Testis (tissue), 3 donors: ENCODE measurements around the gene CPM. TPM values are rescaled to one million over a fixed set of nuclear protein-coding genes. Genes with fewer than 3 reads are reported as not detected.
"Not testable (repeated sequence)": the region's sequence is repeated elsewhere in the genome, so short reads cannot be mapped to it uniquely, and the experiment has no call there.

Experiments used
- DNase-seq: peaks from one replicate; pipeline ENCODE4 v3.0.0-alpha.2; 2019
- H3K27ac ChIP-seq, 2 donors: fragments of 200-600 bp; sonication (generic); one replicate each; pipeline ENCODE4 v1.5.1; 2019
- H3K27me3 ChIP-seq: fragments of 200-600 bp; sonication (generic); one replicate; pipeline ENCODE4 v1.5.1; 2019
- H3K36me3 ChIP-seq: fragments of 200-600 bp; sonication (generic); one replicate; pipeline ENCODE4 v1.5.1; 2017; ENCODE audit warnings: low read depth; ENCODE audit errors: missing control alignments
- H3K4me1 ChIP-seq: fragments of 200-600 bp; sonication (generic); one replicate; pipeline ENCODE4 v1.5.1; 2019
- H3K4me3 ChIP-seq, 2 donors: fragments of 200-600 bp; sonication (generic); one replicate each; pipeline ENCODE4 v1.5.1; 2017 to 2019
- H3K9me3 ChIP-seq: fragments of 200-600 bp; sonication (generic); one replicate; pipeline ENCODE4 v1.5.1; 2017
- CTCF ChIP-seq, 3 experiments: fragments of 450-650 bp in 2 of 3; fragments of 200-600 bp in 1 of 3; sonication (generic) in 1 of 3; IDR thresholded peaks; one replicate each; pipeline ENCODE4 v1.5.1; 2016 to 2019; ENCODE audit warnings: antibody characterized with exemption in 3 of 3, mild to moderate bottlenecking in 2 of 3, moderate library complexity in 1 of 3
- POLR2A ChIP-seq: fragments of 450-650 bp; IDR thresholded peaks from one replicate; pipeline ENCODE4 v1.6.1; 2017; ENCODE audit warnings: antibody characterized with exemption, mild to moderate bottlenecking, moderate library complexity
- WGBS, 2 donors: methylation state at CpG; one replicate each; pipeline ENCODE4 v1.1.5; 2018; 5-methylcytosine and 5-hydroxymethylcytosine counted together
- intact Hi-C: fragments of 100-400 bp; cut with DNase I; formaldehyde crosslinking; loops from one replicate; pipeline ENCODE4 v1.15.1; 2023; ENCODE audit warnings: low total_unique reads
- polyA plus RNA-seq: library from polyadenylated mRNA; stranded (reverse); fragments of 350-450 nt; fragmentation: Illumina TruSeq; extraction: RNeasy Lipid Tissue Mini Kit (QIAGEN cat#74804); gene quantifications from one replicate; pipeline ENCODE4 v1.2.3, GENCODE V29; 2014; ENCODE audit warnings: low read depth, low replicate concordance; ENCODE audit not compliant: insufficient read depth
- total RNA-seq, 2 donors: library from RNA; depleted of rRNA; stranded (reverse); fragments of >200 nt; gene quantifications; one replicate each; pipeline ENCODE4 v1.2.3, GENCODE V29; 2016

The CPM gene
- total and polyA plus RNA-seq, 3 donors from 2014 or later = 9.3 to 38.0 (median 22.5) TPM

GRCh38 chr12:68842123-68842522 is 90.8 kb downstream of the CPM start:
- H3K27ac ChIP-seq = no peak overlapping the region
- intact Hi-C loops = no loop called here

GRCh38 chr12:68841717-68842116 is 91.3 kb downstream of the CPM start:
- Histone ChIP-seq H3K4me3 (no peak overlapping the region), H3K36me3 (no peaks in the 10 kb centered on the region), H3K27ac (no peak overlapping the region), H3K4me1 (no peaks in the 10 kb centered on the region), H3K27me3 (no peaks in the 10 kb centered on the region), H3K9me3 (no peaks in the 10 kb centered on the region)
- TF ChIP-seq CTCF (IDR thresholded peaks at IDR 0.05) = no peak
- no peak for TF ChIP-seq POLR2A
- intact Hi-C loops = no loop called here
- 93 to 95% methylated on average over 2 of the region's 2 CpGs for WGBS, 2 donors
- no peak for DNase-seq

More at GRCh38 chr12:68842123-68842522, 90.8 kb downstream of the CPM start:
- no peak for DNase-seq
- TF ChIP-seq CTCF (IDR thresholded peaks at IDR 0.05) (no peak), POLR2A (no peak)
- no peaks in the 10 kb centered on the region for H3K27me3 ChIP-seq
- no peaks in the 10 kb centered on the region for H3K9me3 ChIP-seq
- H3K36me3 ChIP-seq = no peaks in the 10 kb centered on the region
- 86 to 98% methylated on average over 3 of the region's 3 CpGs for WGBS, 2 donors
- H3K4me3 ChIP-seq = no peak overlapping the region
- no peaks in the 10 kb centered on the region for H3K4me1 ChIP-seq

- DNase-seq, H3K4me3 ChIP-seq, H3K9me3 ChIP-seq, intact Hi-C loops, H3K4me1 ChIP-seq, H3K36me3 ChIP-seq, H3K27me3 ChIP-seq, H3K27ac ChIP-seq: not testable (repeated sequence)
- 95 to 96% methylated on average over 5 of the region's 5 CpGs for WGBS, 2 donors
Measured at GRCh38 chr12:68841175-68841574, 91.8 kb downstream of the CPM start.

GRCh38 chr12:68839183-68840147 is 93.5 kb downstream of the CPM start:
- no peaks in the 10 kb centered on the region for H3K36me3 ChIP-seq
- intact Hi-C loops = no loop called here
- DNase-seq = no peak
- no peak overlapping the region for H3K4me3 ChIP-seq
- H3K27me3 ChIP-seq = no peaks in the 10 kb centered on the region
- 55 to 56% methylated on average over 2 of the region's 2 CpGs for WGBS, 2 donors
- no peaks in the 10 kb centered on the region for H3K9me3 ChIP-seq
- no peak for TF ChIP-seq CTCF (IDR thresholded peaks at IDR 0.05)
- no peak for TF ChIP-seq POLR2A
- H3K4me1 ChIP-seq = no peaks in the 10 kb centered on the region
- no peak overlapping the region for H3K27ac ChIP-seq

GRCh38 chr12:68838046-68838886 is 94.7 kb downstream of the CPM start:
- Histone ChIP-seq H3K4me1 (no peaks in the 10 kb centered on the region), H3K27ac (no peak overlapping the region), H3K27me3 (no peaks in the 10 kb centered on the region), H3K36me3 (no peaks in the 10 kb centered on the region), H3K9me3 (no peaks in the 10 kb centered on the region), H3K4me3 (no peak overlapping the region)
- TF ChIP-seq POLR2A = no peak
- no peak for TF ChIP-seq CTCF (IDR thresholded peaks at IDR 0.05)
- DNase-seq = no peak
- WGBS, 2 donors = 84 to 87% methylated on average over 5 of the region's 5 CpGs
- intact Hi-C loops = no loop called here
